IPS-NIHi7 (cell line): Measurements from ENCODE around the gene VCAN.
A peak's percentile ranks its signal among the peaks of the same experiment; 100 is the strongest.
"Not testable (repeated sequence)": the region's sequence is repeated elsewhere in the genome, so short reads cannot be mapped to it uniquely, and the experiment has no call there.

ENCODE experiments used
- DNase-seq: peaks from one replicate; pipeline ENCODE4 v3.0.0; 2012; ENCODE audit warnings: mixed read lengths; ENCODE audit errors: extremely low spot score

Gene VCAN

GRCh38 chr5:83471405-83472212, at the start of gene VCAN:
Gene VCAN, plus strand, starts transcription at chr5:83471744. Its CDS starts 11,775 bp downstream, at chr5:83483519.
- DNase-seq = peak; percentile 68

GRCh38 chr5:83422284-83422683, 49.3 kb upstream of the VCAN start:
- no peak for DNase-seq

- no peak for DNase-seq
Measured at GRCh38 chr5:83426855-83427254, 44.7 kb upstream of the VCAN start.

- DNase-seq = no peak
Measured at GRCh38 chr5:83428126-83428525, 43.4 kb upstream of the VCAN start.

GRCh38 chr5:83428890-83429289, 42.7 kb upstream of the VCAN start:
- no peak for DNase-seq

- DNase-seq = peak; percentile 77
Measured at GRCh38 chr5:83430130-83431010, 41.2 kb upstream of the VCAN start.

- DNase-seq = no peak
Measured at GRCh38 chr5:83433891-83434290, 37.7 kb upstream of the VCAN start.

- DNase-seq = no peak
Measured at GRCh38 chr5:83434946-83435345, 36.6 kb upstream of the VCAN start.

- DNase-seq = no peak
Measured at GRCh38 chr5:83436276-83436675, 35.3 kb upstream of the VCAN start.

- DNase-seq = not testable (repeated sequence)
Measured at GRCh38 chr5:83437697-83438096, 33.8 kb upstream of the VCAN start.

- DNase-seq = no peak
Measured at GRCh38 chr5:83440826-83441225, 30.7 kb upstream of the VCAN start.

- no peak for DNase-seq
Measured at GRCh38 chr5:83441747-83442146, 29.8 kb upstream of the VCAN start.

GRCh38 chr5:83443534-83443933, 28.0 kb upstream of the VCAN start:
- DNase-seq = no peak

- no peak for DNase-seq
Measured at GRCh38 chr5:83444445-83444844, 27.1 kb upstream of the VCAN start.

- DNase-seq = no peak
Measured at GRCh38 chr5:83446253-83446947, 25.1 kb upstream of the VCAN start.

GRCh38 chr5:83447533-83447932, 24.0 kb upstream of the VCAN start:
- no peak for DNase-seq

GRCh38 chr5:83450183-83450966, 21.2 kb upstream of the VCAN start:
- DNase-seq = no peak

- no peak for DNase-seq
Measured at GRCh38 chr5:83450967-83451248, 20.6 kb upstream of the VCAN start.

- DNase-seq = no peak
Measured at GRCh38 chr5:83451955-83452354, 19.6 kb upstream of the VCAN start.

GRCh38 chr5:83453937-83454336, 17.6 kb upstream of the VCAN start:
- no peak for DNase-seq

GRCh38 chr5:83464261-83464660, 7.3 kb upstream of the VCAN start:
- no peak for DNase-seq
